HS-27A (cell line): ENCODE data around the gene FMN1.

Experiments
- DNase-seq: peaks from one replicate; pipeline ENCODE4 v3.0.0-alpha.2; 2012; ENCODE audit warnings: low read depth, missing footprints

FMN1 gene

GRCh38 chr15:32880642-32881041 is 313.9 kb downstream of the FMN1 start:
- DNase-seq = no peak

- DNase-seq = no peak
Measured at GRCh38 chr15:32879980-32880379, 314.5 kb downstream of the FMN1 start.

- DNase-seq = no peak
Measured at GRCh38 chr15:32878869-32879805, 315.4 kb downstream of the FMN1 start.

- no peak for DNase-seq
Measured at GRCh38 chr15:32878342-32878741, 316.2 kb downstream of the FMN1 start.

GRCh38 chr15:32877252-32878019 is 317.1 kb downstream of the FMN1 start:
- no peak for DNase-seq

GRCh38 chr15:32873284-32874114 is 321.0 kb downstream of the FMN1 start:
- no peak for DNase-seq

GRCh38 chr15:32872621-32873283 is 321.8 kb downstream of the FMN1 start:
- DNase-seq = no peak

GRCh38 chr15:32871883-32872282 is 322.6 kb downstream of the FMN1 start:
- DNase-seq = no peak

DNA sequence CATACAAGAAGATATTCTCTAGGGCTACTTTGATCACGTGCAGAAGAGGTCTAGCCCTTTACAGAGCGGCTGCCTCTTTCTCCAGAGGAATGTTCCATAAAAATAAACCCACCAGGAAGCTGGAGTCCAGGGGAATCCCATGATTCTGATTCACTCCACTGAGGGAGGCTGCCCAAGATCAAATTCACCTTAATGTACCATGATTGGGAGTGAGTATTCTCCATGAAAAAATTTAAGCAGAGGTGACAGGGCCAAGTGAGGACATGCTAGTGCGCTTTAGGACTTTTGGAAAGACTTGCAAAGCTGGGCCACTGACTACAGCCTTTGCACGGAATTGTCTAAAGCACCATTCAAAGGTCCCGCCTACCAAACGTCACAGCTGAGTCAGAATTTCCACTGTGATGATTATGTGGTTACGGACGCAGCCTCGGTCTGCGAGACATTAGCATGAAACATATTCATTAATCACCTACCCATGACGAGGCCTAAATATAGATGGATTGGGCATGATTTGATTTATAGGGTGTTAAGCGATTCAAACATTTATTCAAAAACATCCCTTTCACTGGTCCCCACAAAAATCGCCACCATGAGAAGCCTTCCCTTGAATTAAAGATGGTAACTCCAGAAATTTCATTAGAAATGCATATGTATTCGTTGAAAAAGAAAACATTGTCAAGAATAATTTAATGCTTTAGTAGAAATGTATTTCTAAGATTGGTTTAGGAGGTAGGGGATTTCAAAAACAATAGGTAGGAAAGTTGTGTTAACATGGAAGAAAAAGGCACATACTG is 324.1 kb downstream of the FMN1 start:
- no peak for DNase-seq

- no peak for DNase-seq
Measured at GRCh38 chr15:32869776-32870175, 324.7 kb downstream of the FMN1 start.

DNA sequence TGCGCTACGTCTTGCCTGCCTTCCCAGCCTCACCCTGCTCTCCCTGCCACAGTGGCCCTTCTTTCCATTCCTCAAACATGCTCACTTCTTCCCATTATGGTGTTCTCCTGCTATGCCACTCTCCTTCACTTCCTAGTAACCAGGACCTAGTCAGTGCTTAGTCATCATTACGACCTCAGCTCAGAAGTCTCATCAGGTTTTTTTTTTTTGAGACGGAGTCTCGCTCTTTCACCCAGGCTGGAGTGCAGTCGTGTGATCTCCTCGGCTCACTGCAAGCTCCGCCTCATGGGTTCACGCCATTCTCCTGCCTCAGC is 327.2 kb downstream of the FMN1 start:
- DNase-seq = no peak

DNA sequence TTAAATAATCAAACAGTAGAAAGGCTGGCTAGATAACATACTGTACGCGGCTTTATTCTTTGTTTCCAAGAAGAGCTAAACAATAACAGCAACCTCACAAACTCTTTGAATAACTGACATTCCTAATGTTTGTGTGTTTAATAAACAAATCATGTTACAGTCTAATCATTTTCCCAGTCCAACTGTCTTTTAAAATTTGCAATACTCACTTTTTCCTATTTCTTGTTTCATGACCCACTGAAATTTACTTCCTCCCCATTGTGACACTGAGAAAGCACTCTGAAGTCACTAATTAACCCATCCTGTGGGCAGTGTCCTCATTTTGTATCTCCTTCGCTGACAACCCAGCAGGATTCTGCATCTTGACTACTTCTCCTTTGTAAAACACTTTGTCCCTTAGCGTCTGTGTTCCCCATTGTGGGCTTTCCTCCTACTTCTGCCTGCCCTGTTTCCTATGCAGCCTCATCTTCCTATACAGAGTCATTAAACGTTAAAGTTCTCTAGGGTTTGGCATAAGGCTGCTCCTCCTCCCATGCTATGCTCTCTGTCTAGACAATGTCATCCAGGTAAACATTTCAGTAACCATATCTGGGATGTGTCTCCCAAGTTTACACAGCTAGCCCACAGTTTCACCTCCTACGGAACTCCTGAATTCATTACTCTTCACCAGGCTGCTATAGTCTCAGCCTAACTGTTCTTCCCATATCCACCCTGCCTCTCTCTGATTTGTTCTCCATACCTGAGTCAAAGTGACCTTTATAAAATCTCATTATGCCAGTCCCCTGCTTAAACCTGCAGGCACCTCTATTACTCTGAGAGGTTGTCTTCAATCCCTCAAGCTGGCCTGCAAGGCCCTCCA is 327.8 kb downstream of the FMN1 start:
- no peak for DNase-seq

DNA sequence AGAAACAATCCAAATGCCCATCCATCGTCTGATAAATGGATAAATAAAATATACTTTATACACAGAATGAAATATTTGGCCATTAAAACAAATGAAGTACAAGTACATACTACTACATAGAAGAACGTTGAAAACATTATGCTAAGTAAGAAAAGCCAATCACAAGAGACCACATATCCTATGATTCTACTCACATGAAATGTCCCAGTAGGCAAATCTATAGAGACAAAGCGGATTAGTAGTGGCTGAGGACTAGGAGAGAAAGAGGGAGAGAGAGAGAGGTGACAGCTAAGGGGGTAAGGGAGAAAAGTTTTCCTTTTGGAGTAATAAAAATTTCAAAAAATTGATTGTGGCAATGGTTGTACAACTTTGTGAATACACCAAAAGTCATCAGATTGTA is 329.7 kb downstream of the FMN1 start:
- no peak for DNase-seq

GRCh38 chr15:32864051-32864450 is 330.5 kb downstream of the FMN1 start:
- no peak for DNase-seq

DNA sequence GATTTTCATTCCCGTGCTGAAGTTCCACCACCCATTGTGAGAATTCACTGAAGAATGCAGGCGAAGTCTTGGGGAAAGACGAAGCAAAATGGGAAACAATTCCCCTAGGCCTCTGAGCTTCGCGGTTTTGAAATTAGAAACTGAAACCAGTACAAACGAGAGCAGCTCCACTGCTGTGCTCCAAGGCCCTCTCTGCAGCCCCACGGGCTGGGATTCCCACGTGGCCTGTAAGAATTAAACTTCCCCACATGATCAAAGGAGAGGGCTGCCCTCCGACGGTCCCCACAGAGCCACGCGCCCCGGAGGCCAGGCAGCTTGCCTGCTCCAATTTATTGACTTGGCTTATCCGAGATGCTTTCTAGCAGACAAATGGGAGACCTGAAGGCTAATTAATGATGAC is 332.8 kb downstream of the FMN1 start:
- DNase-seq = no peak

GRCh38 chr15:32861174-32861573 is 333.3 kb downstream of the FMN1 start:
- DNase-seq = no peak

DNA sequence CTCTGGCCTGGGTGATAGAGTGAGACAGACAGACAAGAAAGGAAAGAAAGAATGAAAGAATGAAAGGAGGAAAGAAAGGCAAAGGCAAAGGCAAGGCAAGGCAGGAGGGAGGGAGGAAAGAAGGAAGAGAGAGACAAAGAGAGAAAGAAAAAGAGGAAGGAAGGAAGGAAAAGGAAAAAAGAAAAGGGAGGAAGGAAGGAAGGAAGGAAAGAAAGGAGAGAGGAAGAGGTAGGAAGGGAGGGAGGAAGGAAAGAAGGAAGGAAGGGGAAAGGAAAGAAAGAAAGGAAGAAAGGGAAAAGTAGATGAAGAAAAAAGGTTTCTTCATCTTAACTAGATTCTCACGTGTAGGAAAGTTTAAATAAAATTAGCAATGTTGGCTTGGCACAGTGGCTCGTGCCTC is 334.5 kb downstream of the FMN1 start:
- DNase-seq = no peak

- DNase-seq = no peak
Measured at GRCh38 chr15:32859251-32859650, 335.3 kb downstream of the FMN1 start.

- DNase-seq = no peak
Measured at GRCh38 chr15:32857732-32858131, 336.8 kb downstream of the FMN1 start.

GRCh38 chr15:32856753-32857152 is 337.8 kb downstream of the FMN1 start:
- DNase-seq = no peak
